ENCODE data around the gene GABRG1.

Gene GABRG1

GRCh38 chr4:45987858-45988257 lies 136.0 kb downstream of the GABRG1 start:
- Histone ChIP-seq H3K9ac (ENCODE audit: low read length) (no peak overlapping the region), H3K4me1 (ENCODE audit: control insufficient read depth, insufficient read depth, low read length) (no peaks in the 10 kb centered on the region), H3K27ac (ENCODE audit: low read depth, low read length) (no peak overlapping the region), H3K36me3 (ENCODE audit: control insufficient read depth, insufficient read depth, low read length) (no peaks in the 10 kb centered on the region), H3K4me3 (ENCODE audit: low read length) (no peak overlapping the region), H3K27me3 (ENCODE audit: control insufficient read depth, insufficient read depth, low read length) (no peaks in the 10 kb centered on the region)

Measured in rectal smooth muscle tissue (tissue), 1 donor.